Measurements from ENCODE around the gene PIGR.

PIGR gene

DNA sequence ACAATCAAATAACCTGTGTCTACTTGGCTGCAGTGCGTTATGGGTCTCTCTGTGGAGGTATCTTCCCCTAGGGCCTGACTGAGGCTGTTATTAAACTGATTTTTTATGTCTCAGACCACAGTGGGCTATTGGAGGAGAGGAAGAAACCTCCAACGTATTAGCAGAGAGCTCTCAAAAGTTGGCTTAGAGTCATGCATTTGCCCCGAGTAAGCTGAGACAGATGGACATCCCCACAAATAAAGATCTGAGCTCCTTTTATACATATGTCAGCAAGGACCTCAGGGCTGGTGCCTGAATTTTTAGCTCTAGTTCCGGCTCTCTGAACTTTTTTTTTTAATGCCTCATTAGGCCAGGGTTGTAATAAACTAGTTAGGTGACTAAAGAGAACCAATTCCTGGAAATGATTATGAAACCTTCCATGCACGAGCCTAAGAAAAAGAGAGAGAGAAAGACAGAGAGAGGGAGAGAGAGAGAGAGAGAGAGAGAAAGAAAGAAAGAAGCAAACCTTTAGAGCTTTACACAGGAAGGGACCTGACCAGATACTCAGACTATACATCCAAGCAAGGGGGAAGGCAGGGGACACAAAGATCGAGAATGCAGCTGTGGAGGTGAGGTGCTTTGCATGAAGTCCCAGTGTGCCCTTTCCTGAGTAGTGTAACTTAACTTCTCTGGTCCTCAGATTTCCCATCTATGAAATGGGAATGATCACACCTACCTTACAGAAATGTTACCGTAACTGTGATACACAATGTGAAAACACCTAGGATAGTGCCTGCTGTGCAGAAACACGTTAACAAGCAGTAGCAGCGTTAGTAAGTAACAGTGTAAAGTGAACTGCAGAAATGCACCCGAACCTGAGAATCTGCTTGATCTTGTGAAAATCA is 8.4 kb upstream of the PIGR start:
- H3K9me3 Mint-ChIP-seq, result no peaks in the 10 kb centered on the region

DNA sequence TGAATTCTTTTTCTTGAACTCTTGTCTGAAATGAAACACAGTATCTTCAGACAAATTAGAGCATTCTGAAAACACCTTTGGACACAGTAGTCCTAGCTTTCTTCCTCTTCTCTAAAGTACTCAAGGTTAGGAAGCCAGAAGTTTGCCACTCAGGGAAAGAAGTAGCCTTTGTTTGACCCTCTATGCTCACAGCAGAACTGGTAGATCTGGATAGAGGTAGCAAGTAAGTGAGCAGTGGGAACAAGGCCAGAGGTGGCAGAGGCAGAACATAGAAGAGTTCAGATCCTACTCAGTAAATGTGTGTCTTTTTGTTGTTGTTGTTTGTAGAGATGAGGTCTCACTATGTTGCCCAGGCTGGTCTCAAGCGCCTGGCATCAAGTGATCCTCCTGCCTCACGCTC is 7.4 kb upstream of the PIGR start:
- no peak for DNase-seq
- no peaks in the 10 kb centered on the region for H3K36me3 Mint-ChIP-seq (ENCODE audit: insufficient read depth)
- H3K9me3 Mint-ChIP-seq, result no peaks in the 10 kb centered on the region
- no peak for ATAC-seq (replicated peaks)
- H3K27me3 Mint-ChIP-seq, result peaks cover 0 to 14% of the 10 kb centered on the region in 2 donors
- no peak overlapping the region for H3K4me3 Mint-ChIP-seq
- H3K4me1 Mint-ChIP-seq (ENCODE audit: low read depth in 2 of 2), result no peaks in the 10 kb centered on the region
- no peak overlapping the region for H3K27ac Mint-ChIP-seq

More for the DNA sequence above, 8.4 kb upstream of the PIGR start:
- Mint-ChIP-seq H3K27me3 (peaks cover 0 to 14% of the 10 kb centered on the region in 2 donors), H3K27ac (no peak overlapping the region), H3K4me3 (no peak overlapping the region), H3K36me3 (ENCODE audit: insufficient read depth) (no peaks in the 10 kb centered on the region), H3K4me1 (ENCODE audit: low read depth in 2 of 2) (no peaks in the 10 kb centered on the region)
- DNase-seq (no peak), ATAC-seq (replicated peaks) (no peak)

DNA sequence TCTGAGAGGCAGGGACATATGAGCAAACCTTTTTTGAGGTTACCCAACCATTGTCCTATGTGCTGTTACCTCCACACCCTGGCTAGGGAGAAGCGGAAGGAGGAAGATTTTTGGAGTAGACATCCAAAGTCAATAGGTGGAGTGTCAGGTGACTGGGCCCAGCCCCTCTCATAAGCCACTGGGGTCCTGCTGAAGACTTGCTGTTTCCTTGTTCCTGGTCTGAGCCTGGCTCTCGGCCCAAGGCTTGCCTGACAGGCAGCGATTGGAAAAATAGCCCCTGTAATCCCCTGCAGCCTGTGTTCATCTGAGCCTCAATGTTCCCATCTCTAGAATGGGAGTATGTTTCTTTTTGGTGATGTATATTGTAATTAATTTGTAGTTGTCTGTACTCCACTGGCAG is 6.9 kb upstream of the PIGR start:
- DNase-seq, result no peak
- no peaks in the 10 kb centered on the region for H3K9me3 Mint-ChIP-seq
- H3K4me3 Mint-ChIP-seq, result no peak overlapping the region
- no peak for ATAC-seq (replicated peaks)
- peaks cover 0 to 14% of the 10 kb centered on the region in 2 donors for H3K27me3 Mint-ChIP-seq
- no peaks in the 10 kb centered on the region for H3K36me3 Mint-ChIP-seq (ENCODE audit: insufficient read depth)
- peaks cover under 1% of the 10 kb centered on the region in 2 donors for H3K4me1 Mint-ChIP-seq (ENCODE audit: low read depth in 2 of 2)
- no peak overlapping the region for H3K27ac Mint-ChIP-seq

- H3K4me1 Mint-ChIP-seq (ENCODE audit: low read depth in 2 of 2), result peaks cover 6 to 9% of the 10 kb centered on the region in 2 donors
- peaks cover 0 to 14% of the 10 kb centered on the region in 2 donors for H3K27me3 Mint-ChIP-seq
- H3K27ac Mint-ChIP-seq, result no peak overlapping the region
- no peak overlapping the region for H3K4me3 Mint-ChIP-seq
- no peaks in the 10 kb centered on the region for H3K9me3 Mint-ChIP-seq
- DNase-seq (no peak), ATAC-seq (replicated peaks) (no peak)
- no peaks in the 10 kb centered on the region for H3K36me3 Mint-ChIP-seq (ENCODE audit: insufficient read depth)
Observed at GRCh38 chr1:206952171-206952570, 5.9 kb upstream of the PIGR start.

GRCh38 chr1:206951318-206952100 is 5.2 kb upstream of the PIGR start:
- peaks cover 0 to 11% of the 10 kb centered on the region in 2 donors for H3K27me3 Mint-ChIP-seq
- ATAC-seq (replicated peaks) (no peak), DNase-seq (no peak)
- H3K9me3 Mint-ChIP-seq, result no peaks in the 10 kb centered on the region
- no peaks in the 10 kb centered on the region for H3K36me3 Mint-ChIP-seq (ENCODE audit: insufficient read depth)
- no peak overlapping the region for H3K27ac Mint-ChIP-seq
- H3K4me3 Mint-ChIP-seq, result no peak overlapping the region
- H3K4me1 Mint-ChIP-seq (ENCODE audit: low read depth in 2 of 2), result peaks cover 10 to 13% of the 10 kb centered on the region in 2 donors

DNA sequence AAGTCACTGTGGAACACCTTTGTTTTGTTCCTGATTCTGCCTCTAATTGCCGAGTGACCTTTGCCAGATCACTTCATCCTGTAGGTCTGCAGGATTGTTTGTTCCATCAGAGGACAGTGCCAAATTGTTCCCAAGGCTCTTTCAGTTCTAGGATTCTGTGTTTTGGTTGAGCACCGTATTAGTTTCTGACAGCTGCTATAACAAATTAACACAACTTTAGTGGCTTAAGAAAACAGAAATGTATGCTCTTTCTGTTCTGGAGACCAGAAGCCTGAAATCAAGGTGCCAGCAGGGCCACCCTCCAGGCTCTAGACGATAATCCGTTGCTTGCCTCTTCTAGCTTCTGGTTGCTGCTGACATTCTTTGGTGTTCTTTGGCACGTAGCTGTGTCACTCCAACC is 3.4 kb upstream of the PIGR start:
- ATAC-seq (replicated peaks), result no peak
- Mint-ChIP-seq H3K27me3 (no peaks in the 10 kb centered on the region), H3K27ac (no peak overlapping the region), H3K9me3 (no peaks in the 10 kb centered on the region), H3K4me3 (no peak overlapping the region), H3K4me1 (ENCODE audit: low read depth in 2 of 2) (peaks cover 22 to 24% of the 10 kb centered on the region in 2 donors), H3K36me3 (ENCODE audit: insufficient read depth) (no peaks in the 10 kb centered on the region)
- DNase-seq, result no peak

- H3K27me3 Mint-ChIP-seq, result no peaks in the 10 kb centered on the region
- no peak overlapping the region for H3K27ac Mint-ChIP-seq
- DNase-seq, result no peak
- no peak overlapping the region for H3K4me3 Mint-ChIP-seq
- no peaks in the 10 kb centered on the region for H3K9me3 Mint-ChIP-seq
- peaks cover 25 to 26% of the 10 kb centered on the region in 2 donors for H3K4me1 Mint-ChIP-seq (ENCODE audit: low read depth in 2 of 2)
- H3K36me3 Mint-ChIP-seq (ENCODE audit: insufficient read depth), result no peaks in the 10 kb centered on the region
- ATAC-seq (replicated peaks), result no peak
Observed at GRCh38 chr1:206949208-206949607, 2.9 kb upstream of the PIGR start.

DNA sequence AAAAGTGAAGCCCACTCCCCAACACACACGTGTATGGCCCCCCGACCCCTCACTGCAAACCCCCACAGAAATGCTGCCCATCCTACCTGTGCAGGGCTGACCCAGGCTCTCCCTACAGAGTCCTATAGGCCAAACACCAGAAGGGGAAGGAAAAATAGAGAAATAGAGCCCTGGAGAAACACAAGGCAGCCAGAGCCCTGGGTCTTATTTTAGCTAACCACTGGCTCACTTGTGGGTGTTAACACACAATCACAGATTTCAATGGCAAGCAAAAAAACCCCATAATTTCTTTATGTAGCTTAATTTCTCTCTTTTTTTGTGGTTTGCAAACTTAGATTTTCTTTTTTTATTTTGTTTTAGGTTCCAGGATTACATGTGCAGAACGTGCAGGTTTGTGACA is 989 bp upstream of the PIGR start:
- Mint-ChIP-seq H3K27me3 (no peaks in the 10 kb centered on the region), H3K36me3 (ENCODE audit: insufficient read depth) (no peaks in the 10 kb centered on the region), H3K9me3 (no peaks in the 10 kb centered on the region), H3K4me3 (no peak overlapping the region), H3K27ac (peak overlapping the region in 1 of 2 donors; percentile 86), H3K4me1 (ENCODE audit: low read depth in 2 of 2) (peaks cover 26 to 29% of the 10 kb centered on the region in 2 donors)
- ATAC-seq (replicated peaks) (no peak), DNase-seq (no peak)

DNA sequence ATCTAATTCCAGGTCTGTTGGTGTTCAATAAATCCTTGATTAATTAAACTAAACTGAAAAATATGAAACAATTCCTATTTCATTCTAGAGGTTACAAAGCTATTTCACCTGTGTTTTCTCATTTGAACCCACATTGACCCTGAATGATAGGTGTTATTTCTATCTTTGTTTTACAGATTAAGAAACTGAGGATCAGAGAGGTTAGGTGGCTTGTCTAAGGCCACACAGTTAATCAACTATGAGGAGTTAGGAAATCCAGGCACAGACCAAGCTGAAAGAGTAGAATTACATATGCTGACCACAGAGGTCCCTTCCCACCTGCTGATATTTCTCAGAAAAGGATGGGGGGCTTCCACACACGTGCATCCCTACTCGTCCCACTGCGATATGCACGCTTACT is 487 bp downstream of the PIGR start:
- H3K27ac Mint-ChIP-seq, result no peak overlapping the region

DNA sequence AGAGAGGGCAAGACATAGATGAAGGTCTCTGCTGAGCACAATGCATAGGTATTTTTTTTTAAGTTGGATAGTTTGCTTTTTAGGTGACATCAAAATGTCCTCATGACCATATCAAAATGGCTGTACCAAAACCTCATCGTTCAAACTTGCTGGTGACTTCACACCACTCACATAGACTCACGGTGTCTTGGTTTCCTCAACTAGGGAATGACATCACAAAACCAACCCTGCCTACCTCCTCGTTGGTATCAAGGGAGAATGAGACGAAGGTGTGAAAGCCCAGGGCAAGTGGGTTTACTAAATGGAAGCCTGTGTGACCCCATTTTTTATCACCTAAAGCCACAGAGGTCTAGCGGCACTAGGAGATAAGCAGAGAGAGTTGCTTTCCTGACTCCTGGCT is 1.6 kb downstream of the PIGR start:
- peaks cover 11 to 16% of the 10 kb centered on the region in 2 donors for H3K27me3 Mint-ChIP-seq
- ATAC-seq (replicated peaks), result peak; percentile 98

More for the DNA sequence above, 487 bp downstream of the PIGR start:
- peaks cover 7 to 9% of the 10 kb centered on the region in 2 donors for H3K27me3 Mint-ChIP-seq
- no peak overlapping the region for H3K4me3 Mint-ChIP-seq
- no peaks in the 10 kb centered on the region for H3K9me3 Mint-ChIP-seq
- ATAC-seq (replicated peaks) (no peak), DNase-seq (no peak)
- H3K36me3 Mint-ChIP-seq (ENCODE audit: insufficient read depth), result no peaks in the 10 kb centered on the region
- H3K4me1 Mint-ChIP-seq (ENCODE audit: low read depth in 2 of 2), result peaks cover 26 to 29% of the 10 kb centered on the region in 2 donors

GRCh38 chr1:206941766-206942418 is 4.4 kb downstream of the PIGR start:
- no peaks in the 10 kb centered on the region for H3K9me3 Mint-ChIP-seq
- DNase-seq (no peak), ATAC-seq (replicated peaks) (no peak)
- no peak overlapping the region for H3K27ac Mint-ChIP-seq
- H3K4me3 Mint-ChIP-seq, result no peak overlapping the region
- H3K36me3 Mint-ChIP-seq (ENCODE audit: insufficient read depth), result no peaks in the 10 kb centered on the region
- peaks cover 16 to 18% of the 10 kb centered on the region in 2 donors for H3K4me1 Mint-ChIP-seq (ENCODE audit: low read depth in 2 of 2)
- peaks cover 11 to 16% of the 10 kb centered on the region in 2 donors for H3K27me3 Mint-ChIP-seq

More for the DNA sequence above, 1.6 kb downstream of the PIGR start:
- DNase-seq, result peak in 2 of 3 experiments; percentile 38 to 44
- H3K4me3 Mint-ChIP-seq, result no peak overlapping the region
- H3K36me3 Mint-ChIP-seq (ENCODE audit: insufficient read depth), result no peaks in the 10 kb centered on the region
- H3K27ac Mint-ChIP-seq, result peak overlapping the region in 1 of 2 donors; percentile 2
- peaks cover 26 to 29% of the 10 kb centered on the region in 2 donors for H3K4me1 Mint-ChIP-seq (ENCODE audit: low read depth in 2 of 2)
- H3K9me3 Mint-ChIP-seq, result no peaks in the 10 kb centered on the region

DNA sequence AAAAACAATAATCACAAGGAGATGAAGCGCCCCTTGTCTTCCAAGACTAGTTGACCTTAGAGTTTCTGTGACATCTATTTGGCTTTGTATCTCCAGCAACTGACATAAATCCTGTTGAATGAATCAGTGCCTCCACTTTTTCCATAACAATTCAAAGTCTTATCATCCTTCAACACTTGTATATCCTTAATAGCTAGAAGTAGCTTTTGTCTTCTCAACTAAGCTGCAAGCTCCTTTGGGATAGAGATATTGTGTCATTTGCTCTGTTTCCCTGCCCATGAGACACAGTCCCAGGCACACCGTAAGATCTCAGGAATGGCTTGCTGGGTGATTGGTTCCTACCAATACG is 5.7 kb downstream of the PIGR start:
- Mint-ChIP-seq H3K36me3 (ENCODE audit: insufficient read depth) (peaks cover 3% of the 10 kb centered on the region), H3K27me3 (peaks cover 11 to 16% of the 10 kb centered on the region in 2 donors), H3K4me3 (no peak overlapping the region), H3K9me3 (no peaks in the 10 kb centered on the region), H3K27ac (no peak overlapping the region), H3K4me1 (ENCODE audit: low read depth in 2 of 2) (peaks cover 10 to 13% of the 10 kb centered on the region in 2 donors)
- no peak for DNase-seq
- ATAC-seq (replicated peaks), result no peak

- ATAC-seq (replicated peaks) (no peak), DNase-seq (no peak)
- H3K9me3 Mint-ChIP-seq, result no peaks in the 10 kb centered on the region
- H3K4me3 Mint-ChIP-seq, result no peak overlapping the region
- H3K36me3 Mint-ChIP-seq (ENCODE audit: insufficient read depth), result peaks cover 3% of the 10 kb centered on the region
- H3K27ac Mint-ChIP-seq, result no peak overlapping the region
- H3K4me1 Mint-ChIP-seq (ENCODE audit: low read depth in 2 of 2), result peaks cover 6 to 10% of the 10 kb centered on the region in 2 donors
- H3K27me3 Mint-ChIP-seq, result peaks cover 11 to 16% of the 10 kb centered on the region in 2 donors
Observed at GRCh38 chr1:206939841-206940587, 6.3 kb downstream of the PIGR start.

All from effector memory CD8-positive, alpha-beta T cell (primary cell).